Esophagus squamous epithelium (tissue), 4 donors: ENCODE data around the gene PANK4.

ENCODE experiments used
- POLR2A ChIP-seq, 4 donors: fragments of 450-650 bp; IDR thresholded peaks; one replicate each; pipeline ENCODE4 v1.6.1; 2017; ENCODE audit warnings: antibody characterized with exemption in 4 of 4, mild to moderate bottlenecking in 4 of 4, moderate library complexity in 3 of 4
- TF ChIP-seq, protein P1 (sequence below), 6 experiments: fragments of 450-650 bp in 4 of 6; fragments of 200-600 bp in 2 of 6; sonication (generic) in 2 of 6; IDR thresholded peaks; one replicate each; pipeline ENCODE4 v1.5.1; 2016 to 2019; ENCODE audit warnings: antibody characterized with exemption in 6 of 6, mild to moderate bottlenecking in 4 of 6, moderate library complexity in 4 of 6

DNA sequence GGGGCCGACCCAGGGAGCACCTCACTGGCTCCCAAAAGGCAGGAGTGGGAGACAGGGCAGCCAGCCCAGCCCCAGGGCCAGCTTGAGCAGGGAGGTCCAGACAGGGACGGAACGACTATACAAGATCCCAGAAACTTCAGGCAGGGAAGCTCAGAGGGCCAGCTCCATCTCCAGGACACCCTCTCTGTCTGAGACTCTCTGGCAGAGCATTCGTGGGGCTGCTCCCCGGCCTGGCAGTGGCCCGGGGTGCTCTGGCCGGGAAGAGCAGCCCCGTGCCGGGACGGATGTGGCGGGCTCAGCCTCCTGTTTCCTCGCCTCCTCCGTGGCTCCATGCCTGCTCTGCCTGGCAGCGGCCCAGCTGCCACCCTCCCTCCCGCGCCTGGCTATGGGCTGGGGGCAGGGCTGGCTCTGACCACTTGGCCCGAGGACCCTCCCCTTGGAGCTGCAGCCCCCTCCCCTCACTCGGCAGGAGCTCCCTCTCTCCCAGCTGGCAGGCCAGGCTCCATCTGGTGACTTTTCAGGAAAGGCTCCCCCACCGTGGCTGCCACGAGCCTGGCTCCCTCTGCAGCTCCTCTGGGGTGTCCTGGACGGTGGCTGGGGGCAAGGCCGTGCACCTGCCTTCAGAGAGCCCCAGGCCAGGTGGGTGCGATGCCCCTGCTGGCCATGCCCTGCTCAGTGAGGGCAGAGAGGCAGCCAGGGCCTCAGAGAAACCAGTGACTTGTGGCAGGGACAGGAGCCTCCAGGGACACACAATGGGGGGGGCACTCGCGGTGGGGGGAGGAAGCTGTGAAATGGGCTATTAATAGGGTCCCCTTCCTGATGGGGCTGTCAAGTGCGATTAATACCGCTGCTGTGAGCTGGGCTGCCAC lies 55.9 kb downstream of the PANK4 start:
- TF ChIP-seq POLR2A (IDR thresholded peaks at IDR 0.05), result no peak
- TF ChIP-seq, protein P1, sequence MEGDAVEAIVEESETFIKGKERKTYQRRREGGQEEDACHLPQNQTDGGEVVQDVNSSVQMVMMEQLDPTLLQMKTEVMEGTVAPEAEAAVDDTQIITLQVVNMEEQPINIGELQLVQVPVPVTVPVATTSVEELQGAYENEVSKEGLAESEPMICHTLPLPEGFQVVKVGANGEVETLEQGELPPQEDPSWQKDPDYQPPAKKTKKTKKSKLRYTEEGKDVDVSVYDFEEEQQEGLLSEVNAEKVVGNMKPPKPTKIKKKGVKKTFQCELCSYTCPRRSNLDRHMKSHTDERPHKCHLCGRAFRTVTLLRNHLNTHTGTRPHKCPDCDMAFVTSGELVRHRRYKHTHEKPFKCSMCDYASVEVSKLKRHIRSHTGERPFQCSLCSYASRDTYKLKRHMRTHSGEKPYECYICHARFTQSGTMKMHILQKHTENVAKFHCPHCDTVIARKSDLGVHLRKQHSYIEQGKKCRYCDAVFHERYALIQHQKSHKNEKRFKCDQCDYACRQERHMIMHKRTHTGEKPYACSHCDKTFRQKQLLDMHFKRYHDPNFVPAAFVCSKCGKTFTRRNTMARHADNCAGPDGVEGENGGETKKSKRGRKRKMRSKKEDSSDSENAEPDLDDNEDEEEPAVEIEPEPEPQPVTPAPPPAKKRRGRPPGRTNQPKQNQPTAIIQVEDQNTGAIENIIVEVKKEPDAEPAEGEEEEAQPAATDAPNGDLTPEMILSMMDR (IDR thresholded peaks at IDR 0.05), result no peak
